GM13977 (cell line): ENCODE results near the gene ELP5.
A peak's percentile ranks its signal among the peaks of the same experiment; 100 is the strongest.

ENCODE experiments used
- DNase-seq: peaks from one replicate; pipeline ENCODE4 v3.0.0; 2012; ENCODE audit warnings: low spot score
- CTCF ChIP-seq: IDR thresholded peaks from 2 replicates; pipeline ENCODE4 v1.5.1; 2012; ENCODE audit warnings: mild to moderate bottlenecking, control low read depth; ENCODE audit not compliant: insufficient read depth; ENCODE audit errors: extremely low read depth, missing control alignments
- in situ Hi-C: fragments of 300-500 bp; cut with MboI; formaldehyde crosslinking; loops from one replicate; pipeline ENCODE4 v1.12.0; 2022; ENCODE audit warnings: low sequenced_read_pairs, low pct_unique_long_range_greater_than_20kb, mixed read lengths, inconsistent platforms; ENCODE audit not compliant: unreplicated experiment

ELP5 gene

GRCh38 chr17:7218166-7218565 is 33.8 kb upstream of the ELP5 start:
- in situ Hi-C loops = no loop called here
- TF ChIP-seq CTCF = no peak
- no peak for DNase-seq

GRCh38 chr17:7218758-7219157 is 33.3 kb upstream of the ELP5 start:
- in situ Hi-C loops = no loop called here
- no peak for TF ChIP-seq CTCF
- no peak for DNase-seq

- DNase-seq = no peak
- in situ Hi-C loops = no loop called here
- TF ChIP-seq CTCF = no peak
Measured at GRCh38 chr17:7219229-7219811, 32.7 kb upstream of the ELP5 start.

GRCh38 chr17:7219812-7220592 is 32.0 kb upstream of the ELP5 start, which contains the start of the genes ACADVL and DLG4:
Gene ACADVL, plus strand, starts transcription at chr17:7219938. Its CDS starts 47 bp downstream, at chr17:7219985.
Gene DLG4, minus strand, starts transcription at chr17:7219836.
- peak; percentile 94 for DNase-seq
- TF ChIP-seq CTCF = no peak
- in situ Hi-C loops = no loop called here

- in situ Hi-C loops = no loop called here
- peak; percentile 79 for DNase-seq
- peak; percentile 64 for TF ChIP-seq CTCF
Measured at GRCh38 chr17:7220593-7221277, 31.3 kb upstream of the ELP5 start.

- TF ChIP-seq CTCF = no peak
- no peak for DNase-seq
- in situ Hi-C loops = no loop called here
Measured at GRCh38 chr17:7221278-7222092, 30.5 kb upstream of the ELP5 start.
